Cortex of kidney (tissue), 1 donor: ENCODE results near the gene LRP2BP.

Experiments used
- DNase-seq: peaks from one replicate; lab custom pipeline; 2025; lab: John Stamatoyannopoulos, UW

LRP2BP gene

GRCh38 chr4:185395238-185395955 is at the start of gene LRP2BP:
TSS of gene LRP2BP (minus strand) at chr4:185395924. CDS start at chr4:185378186, 17,738 bp downstream.
- DNase-seq = no peak

- no peak for DNase-seq
These were observed 49.5 kb upstream of the LRP2BP start for GRCh38 chr4:185445209-185445608.

GRCh38 chr4:185441479-185441878 is 45.8 kb upstream of the LRP2BP start:
- no peak for DNase-seq

- DNase-seq = no peak
These were observed 42.1 kb upstream of the LRP2BP start for GRCh38 chr4:185437809-185438208.

GRCh38 chr4:185435466-185435865 is 39.7 kb upstream of the LRP2BP start:
- DNase-seq = no peak

- no peak for DNase-seq
These were observed 33.9 kb upstream of the LRP2BP start for GRCh38 chr4:185429660-185430059.

- no peak for DNase-seq
These were observed 31.4 kb upstream of the LRP2BP start for GRCh38 chr4:185426960-185427688.

- peak; percentile 17 for DNase-seq
These were observed 30.1 kb upstream of the LRP2BP start, which contains the start of gene UFSP2 for GRCh38 chr4:185425647-185426352. TSS of gene UFSP2 (minus strand) at chr4:185425964. CDS start at chr4:185425868, 96 bp downstream.

- DNase-seq = no peak
These were observed 29.4 kb upstream of the LRP2BP start for GRCh38 chr4:185424905-185425646.

- DNase-seq = no peak
These were observed 25.8 kb upstream of the LRP2BP start for GRCh38 chr4:185421366-185422124.

GRCh38 chr4:185416955-185417354 is 21.2 kb upstream of the LRP2BP start:
- DNase-seq = no peak

- no peak for DNase-seq
These were observed 16.7 kb upstream of the LRP2BP start for GRCh38 chr4:185412412-185412811.

- DNase-seq = no peak
These were observed 16.1 kb upstream of the LRP2BP start for GRCh38 chr4:185411849-185412248.

GRCh38 chr4:185408432-185408831 is 12.7 kb upstream of the LRP2BP start:
- DNase-seq = no peak

GRCh38 chr4:185405296-185405999 is 9.7 kb upstream of the LRP2BP start:
- DNase-seq = no peak

- DNase-seq = no peak
These were observed 8.3 kb upstream of the LRP2BP start for GRCh38 chr4:185404031-185404430.

- DNase-seq = no peak
These were observed 3.7 kb upstream of the LRP2BP start for GRCh38 chr4:185399466-185399865.

- DNase-seq = no peak
These were observed 2.9 kb upstream of the LRP2BP start for GRCh38 chr4:185398618-185399017.

GRCh38 chr4:185396724-185397385 is 1.1 kb upstream of the LRP2BP start, which contains the start of gene ANKRD37:
TSS of gene ANKRD37 (plus strand) at chr4:185396841. CDS start at chr4:185396924, 83 bp downstream.
- no peak for DNase-seq
